Measurements from ENCODE around the gene SF1.

SF1 gene

GRCh38 chr11:64786308-64786707, 8.0 kb upstream of the SF1 start:
- no peak overlapping the region for H3K14ac ChIP-seq (ENCODE audit: low read length in 2 of 2)
- no peak overlapping the region for H3K27ac ChIP-seq (ENCODE audit: low read length, poor library complexity, severe bottlenecking)
- no peak overlapping the region for H3K4me2 ChIP-seq (ENCODE audit: low read length, poor library complexity, severe bottlenecking)
- H2BK120ac ChIP-seq (ENCODE audit: low read depth, low read length), result no peak overlapping the region
- H2AK5ac ChIP-seq (ENCODE audit: low read length, severe bottlenecking), result no peak overlapping the region
- H3K4me3 ChIP-seq (ENCODE audit: insufficient read depth in 1 of 2, low read depth in 1 of 2, low read length in 2 of 2), result no peak overlapping the region
- no peaks in the 10 kb centered on the region for H3K79me1 ChIP-seq (replicated peaks; ENCODE audit: low read length, poor library complexity, severe bottlenecking)
- H3K27me3 ChIP-seq (ENCODE audit: control insufficient read depth in 1 of 2, insufficient read depth in 1 of 2, low read length in 2 of 2), result no peaks in the 10 kb centered on the region
- DNase-seq, result no peak
- H2BK5ac ChIP-seq (ENCODE audit: low read depth, low read length, poor library complexity, severe bottlenecking), result no peak overlapping the region
- H4K91ac ChIP-seq (ENCODE audit: low read length), result no peak overlapping the region
- H3K23ac ChIP-seq (ENCODE audit: low read length in 2 of 2), result no peak overlapping the region
- no peak overlapping the region for H2BK12ac ChIP-seq (ENCODE audit: low read length in 2 of 2)
- peaks cover 15 to 30% of the 10 kb centered on the region in 2 experiments for H3K36me3 ChIP-seq (ENCODE audit: control insufficient read depth in 1 of 2, insufficient read depth in 2 of 2, low read depth in 1 of 2, low read length in 2 of 2)
- whole genome bisulfite sequencing, result 92% methylated on average over 9 of the region's 10 CpGs
- peaks cover 4% of the 10 kb centered on the region for H3K4me1 ChIP-seq (ENCODE audit: control insufficient read depth, insufficient read depth, low read depth, low read length)
- no peaks in the 10 kb centered on the region for H3K9me3 ChIP-seq (ENCODE audit: control insufficient read depth, low read length)
- no peak overlapping the region for H3K9ac ChIP-seq (ENCODE audit: low read length)
- no peak overlapping the region for H3K18ac ChIP-seq (ENCODE audit: low read depth in 1 of 2, low read length in 2 of 2)
- no peak overlapping the region for H3K4ac ChIP-seq (ENCODE audit: low read depth in 1 of 2, low read length in 2 of 2)
- no peak overlapping the region for H2BK15ac ChIP-seq (ENCODE audit: low read depth, poor library complexity, severe bottlenecking)
- no peak overlapping the region for H2AFZ ChIP-seq (ENCODE audit: low read depth, low read length)
- no peak overlapping the region for H4K8ac ChIP-seq (ENCODE audit: low read length)

- H3K4me1 ChIP-seq (ENCODE audit: control insufficient read depth, insufficient read depth, low read depth, low read length), result peaks cover 4% of the 10 kb centered on the region
- no peak overlapping the region for H4K91ac ChIP-seq (ENCODE audit: low read length)
- no peak overlapping the region for H2AFZ ChIP-seq (ENCODE audit: low read depth, low read length)
- no peaks in the 10 kb centered on the region for H3K27me3 ChIP-seq (ENCODE audit: control insufficient read depth in 1 of 2, insufficient read depth in 1 of 2, low read length in 2 of 2)
- H2BK15ac ChIP-seq (ENCODE audit: low read depth, poor library complexity, severe bottlenecking), result no peak overlapping the region
- 98% methylated on average over 8 of the region's 12 CpGs for WGBS
- no peak overlapping the region for H3K27ac ChIP-seq (ENCODE audit: low read length, poor library complexity, severe bottlenecking)
- no peak overlapping the region for H3K23ac ChIP-seq (ENCODE audit: low read length in 2 of 2)
- no peak overlapping the region for H2BK5ac ChIP-seq (ENCODE audit: low read depth, low read length, poor library complexity, severe bottlenecking)
- H3K9ac ChIP-seq (ENCODE audit: low read length), result no peak overlapping the region
- no peaks in the 10 kb centered on the region for H3K79me1 ChIP-seq (replicated peaks; ENCODE audit: low read length, poor library complexity, severe bottlenecking)
- no peak overlapping the region for H2BK12ac ChIP-seq (ENCODE audit: low read length in 2 of 2)
- no peak overlapping the region for H3K4me3 ChIP-seq (ENCODE audit: insufficient read depth in 1 of 2, low read depth in 1 of 2, low read length in 2 of 2)
- no peak for DNase-seq
- H3K9me3 ChIP-seq (ENCODE audit: control insufficient read depth, low read length), result no peaks in the 10 kb centered on the region
- H2AK5ac ChIP-seq (ENCODE audit: low read length, severe bottlenecking), result no peak overlapping the region
- H3K4me2 ChIP-seq (ENCODE audit: low read length, poor library complexity, severe bottlenecking), result no peak overlapping the region
- peaks cover 18 to 25% of the 10 kb centered on the region in 2 experiments for H3K36me3 ChIP-seq (ENCODE audit: control insufficient read depth in 1 of 2, insufficient read depth in 2 of 2, low read depth in 1 of 2, low read length in 2 of 2)
- no peak overlapping the region for H2BK120ac ChIP-seq (ENCODE audit: low read depth, low read length)
- H3K18ac ChIP-seq (ENCODE audit: low read depth in 1 of 2, low read length in 2 of 2), result no peak overlapping the region
- no peak overlapping the region for H4K8ac ChIP-seq (ENCODE audit: low read length)
- no peak overlapping the region for H3K4ac ChIP-seq (ENCODE audit: low read depth in 1 of 2, low read length in 2 of 2)
- H3K14ac ChIP-seq (ENCODE audit: low read length in 2 of 2), result no peak overlapping the region
These were observed 6.7 kb upstream of the SF1 start for GRCh38 chr11:64784813-64785581.

- H3K27me3 ChIP-seq (ENCODE audit: control insufficient read depth in 1 of 2, insufficient read depth in 1 of 2, low read length in 2 of 2), result no peaks in the 10 kb centered on the region
- peak overlapping the region; percentile 99 for H2BK5ac ChIP-seq (ENCODE audit: low read depth, low read length, poor library complexity, severe bottlenecking)
- DNase-seq, result no peak
- peak overlapping the region in 1 of 2 experiments; percentile 31 for H2BK12ac ChIP-seq (ENCODE audit: low read length in 2 of 2)
- H4K8ac ChIP-seq (ENCODE audit: low read length), result peak overlapping the region; percentile 75
- peak overlapping the region in 1 of 2 experiments; percentile 93 for H3K23ac ChIP-seq (ENCODE audit: low read length in 2 of 2)
- 0% methylated on average over 23 of the region's 28 CpGs for WGBS
- H4K91ac ChIP-seq (ENCODE audit: low read length), result peak overlapping the region; percentile 94
- peak overlapping the region; percentile 39 for H2AFZ ChIP-seq (ENCODE audit: low read depth, low read length)
- peaks cover 6% of the 10 kb centered on the region for H3K4me1 ChIP-seq (ENCODE audit: control insufficient read depth, insufficient read depth, low read depth, low read length)
- peak overlapping the region; percentile 52 for H2BK15ac ChIP-seq (ENCODE audit: low read depth, poor library complexity, severe bottlenecking)
- H3K4me3 ChIP-seq (ENCODE audit: insufficient read depth in 1 of 2, low read depth in 1 of 2, low read length in 2 of 2), result peak overlapping the region; percentile 70 to 95
- H3K27ac ChIP-seq (ENCODE audit: low read length, poor library complexity, severe bottlenecking), result peak overlapping the region; percentile 84
- peak overlapping the region; percentile 9 for H3K4me2 ChIP-seq (ENCODE audit: low read length, poor library complexity, severe bottlenecking)
- no peaks in the 10 kb centered on the region for H3K9me3 ChIP-seq (ENCODE audit: control insufficient read depth, low read length)
- no peak overlapping the region for H2AK5ac ChIP-seq (ENCODE audit: low read length, severe bottlenecking)
- peak overlapping the region; percentile 94 for H3K9ac ChIP-seq (ENCODE audit: low read length)
- H2BK120ac ChIP-seq (ENCODE audit: low read depth, low read length), result peak overlapping the region; percentile 88
- peaks cover 3% of the 10 kb centered on the region for H3K79me1 ChIP-seq (replicated peaks; ENCODE audit: low read length, poor library complexity, severe bottlenecking)
- H3K4ac ChIP-seq (ENCODE audit: low read depth in 1 of 2, low read length in 2 of 2), result peak overlapping the region; percentile 86 to 97
- peaks cover 17 to 46% of the 10 kb centered on the region in 2 experiments for H3K36me3 ChIP-seq (ENCODE audit: control insufficient read depth in 1 of 2, insufficient read depth in 2 of 2, low read depth in 1 of 2, low read length in 2 of 2)
- H3K18ac ChIP-seq (ENCODE audit: low read depth in 1 of 2, low read length in 2 of 2), result peak overlapping the region; percentile 92 to 93
- peak overlapping the region; percentile 95 for H3K14ac ChIP-seq (ENCODE audit: low read length in 2 of 2)
These were observed 194 bp downstream of the SF1 start for GRCh38 chr11:64778223-64778472.

- H3K27me3 ChIP-seq (ENCODE audit: control insufficient read depth in 1 of 2, insufficient read depth in 1 of 2, low read length in 2 of 2), result no peaks in the 10 kb centered on the region
- no peak overlapping the region for H2AFZ ChIP-seq (ENCODE audit: low read depth, low read length)
- peak overlapping the region; percentile 94 for H3K9ac ChIP-seq (ENCODE audit: low read length)
- peak overlapping the region in 1 of 2 experiments; percentile 98 for H3K23ac ChIP-seq (ENCODE audit: low read length in 2 of 2)
- peak overlapping the region; percentile 92 for H4K8ac ChIP-seq (ENCODE audit: low read length)
- peak; percentile 84 for DNase-seq
- peaks cover 20 to 51% of the 10 kb centered on the region in 2 experiments for H3K36me3 ChIP-seq (ENCODE audit: control insufficient read depth in 1 of 2, insufficient read depth in 2 of 2, low read depth in 1 of 2, low read length in 2 of 2)
- peak overlapping the region; percentile 89 for H3K4me2 ChIP-seq (ENCODE audit: low read length, poor library complexity, severe bottlenecking)
- H2BK5ac ChIP-seq (ENCODE audit: low read depth, low read length, poor library complexity, severe bottlenecking), result peak overlapping the region; percentile 99
- peak overlapping the region; percentile 94 for H4K91ac ChIP-seq (ENCODE audit: low read length)
- WGBS, result under 1% methylated on average over 37 of the region's 98 CpGs
- H3K27ac ChIP-seq (ENCODE audit: low read length, poor library complexity, severe bottlenecking), result peak overlapping the region; percentile 26
- no peaks in the 10 kb centered on the region for H3K9me3 ChIP-seq (ENCODE audit: control insufficient read depth, low read length)
- H3K4ac ChIP-seq (ENCODE audit: low read depth in 1 of 2, low read length in 2 of 2), result peak overlapping the region; percentile 86 to 97
- peak overlapping the region; percentile 88 for H2BK120ac ChIP-seq (ENCODE audit: low read depth, low read length)
- no peak overlapping the region for H2AK5ac ChIP-seq (ENCODE audit: low read length, severe bottlenecking)
- no peak overlapping the region for H2BK12ac ChIP-seq (ENCODE audit: low read length in 2 of 2)
- H3K18ac ChIP-seq (ENCODE audit: low read depth in 1 of 2, low read length in 2 of 2), result peak overlapping the region; percentile 91 to 92
- H2BK15ac ChIP-seq (ENCODE audit: low read depth, poor library complexity, severe bottlenecking), result peak overlapping the region; percentile 52
- H3K79me1 ChIP-seq (replicated peaks; ENCODE audit: low read length, poor library complexity, severe bottlenecking), result peaks cover 3% of the 10 kb centered on the region
- peaks cover 7% of the 10 kb centered on the region for H3K4me1 ChIP-seq (ENCODE audit: control insufficient read depth, insufficient read depth, low read depth, low read length)
- H3K14ac ChIP-seq (ENCODE audit: low read length in 2 of 2), result peak overlapping the region; percentile 95 to 96
- H3K4me3 ChIP-seq (ENCODE audit: insufficient read depth in 1 of 2, low read depth in 1 of 2, low read length in 2 of 2), result peak overlapping the region; percentile 95
These were observed 706 bp downstream of the SF1 start for GRCh38 chr11:64777449-64778222.

All from mesenchymal stem cell (in vitro differentiated cells and primary cell).